ENCODE results near the gene C16orf90. TPM values are rescaled to one million over a fixed set of nuclear protein-coding genes. Genes with fewer than 3 reads are reported as not detected.

The C16orf90 gene
- total RNA-seq, 1 donor from 2014 or later, result not detected

DNA sequence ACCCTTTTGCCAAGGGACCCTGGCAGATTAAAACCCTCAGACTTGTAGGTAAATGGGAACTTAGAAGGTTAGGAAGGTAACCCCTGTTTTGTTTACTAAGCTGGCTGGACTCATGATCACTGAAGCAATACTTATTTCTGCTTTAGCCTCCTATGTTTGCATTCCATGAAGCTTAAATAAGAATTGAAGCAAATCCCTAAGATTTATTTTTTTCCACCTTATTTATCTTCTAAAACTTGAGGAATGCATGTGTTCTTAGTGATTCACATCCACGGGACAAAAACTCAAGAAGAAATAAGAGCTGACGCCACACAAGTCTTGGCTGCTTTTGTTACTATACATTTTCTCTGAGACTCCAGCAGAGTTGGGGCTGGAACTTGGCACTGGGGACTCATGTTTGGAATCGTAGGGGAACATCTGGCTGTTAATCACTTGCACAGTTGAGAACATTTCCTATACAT is 41.0 kb upstream of the C16orf90 start:
- no peaks in the 10 kb centered on the region for H3K9me3 Mint-ChIP-seq (ENCODE audit: unreplicated experiment)
- H3K36me3 Mint-ChIP-seq (ENCODE audit: unreplicated experiment), result no peaks in the 10 kb centered on the region
- H3K27me3 Mint-ChIP-seq (ENCODE audit: unreplicated experiment), result peaks cover 5% of the 10 kb centered on the region
- H3K4me1 Mint-ChIP-seq (ENCODE audit: low read depth, unreplicated experiment), result peaks cover 2% of the 10 kb centered on the region
- no peak for DNase-seq
- TF ChIP-seq, protein P1, sequence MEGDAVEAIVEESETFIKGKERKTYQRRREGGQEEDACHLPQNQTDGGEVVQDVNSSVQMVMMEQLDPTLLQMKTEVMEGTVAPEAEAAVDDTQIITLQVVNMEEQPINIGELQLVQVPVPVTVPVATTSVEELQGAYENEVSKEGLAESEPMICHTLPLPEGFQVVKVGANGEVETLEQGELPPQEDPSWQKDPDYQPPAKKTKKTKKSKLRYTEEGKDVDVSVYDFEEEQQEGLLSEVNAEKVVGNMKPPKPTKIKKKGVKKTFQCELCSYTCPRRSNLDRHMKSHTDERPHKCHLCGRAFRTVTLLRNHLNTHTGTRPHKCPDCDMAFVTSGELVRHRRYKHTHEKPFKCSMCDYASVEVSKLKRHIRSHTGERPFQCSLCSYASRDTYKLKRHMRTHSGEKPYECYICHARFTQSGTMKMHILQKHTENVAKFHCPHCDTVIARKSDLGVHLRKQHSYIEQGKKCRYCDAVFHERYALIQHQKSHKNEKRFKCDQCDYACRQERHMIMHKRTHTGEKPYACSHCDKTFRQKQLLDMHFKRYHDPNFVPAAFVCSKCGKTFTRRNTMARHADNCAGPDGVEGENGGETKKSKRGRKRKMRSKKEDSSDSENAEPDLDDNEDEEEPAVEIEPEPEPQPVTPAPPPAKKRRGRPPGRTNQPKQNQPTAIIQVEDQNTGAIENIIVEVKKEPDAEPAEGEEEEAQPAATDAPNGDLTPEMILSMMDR (IDR thresholded peaks at IDR 0.05; ENCODE audit: partially characterized antibody, unreplicated experiment), result no peak
- no peak overlapping the region for H3K4me3 Mint-ChIP-seq (ENCODE audit: unreplicated experiment)
- no peak overlapping the region for H3K27ac Mint-ChIP-seq (ENCODE audit: unreplicated experiment)

DNA sequence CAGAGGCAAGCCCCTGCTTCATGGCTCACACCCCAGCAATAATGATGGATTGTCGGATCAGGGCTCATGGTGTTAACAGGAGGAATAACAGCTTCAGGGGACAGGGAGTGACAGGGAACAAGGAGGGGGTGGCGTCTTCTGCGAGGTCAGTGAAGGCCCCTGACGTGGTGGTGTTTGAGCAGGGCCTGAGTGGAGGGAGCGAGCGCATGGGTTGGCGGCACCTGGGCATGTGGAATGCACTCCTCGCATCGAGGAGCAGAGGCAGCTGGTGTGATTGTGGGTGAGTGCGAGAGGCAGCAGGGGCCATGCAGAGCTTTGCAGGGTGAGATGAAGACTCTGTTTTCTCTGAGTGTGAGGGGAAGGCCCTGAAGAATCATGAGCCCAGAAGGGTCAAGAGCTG is 38.8 kb upstream of the C16orf90 start:
- Mint-ChIP-seq H3K4me3 (ENCODE audit: unreplicated experiment) (no peak overlapping the region), H3K27me3 (ENCODE audit: unreplicated experiment) (peaks cover 5% of the 10 kb centered on the region), H3K9me3 (ENCODE audit: unreplicated experiment) (no peaks in the 10 kb centered on the region), H3K36me3 (ENCODE audit: unreplicated experiment) (no peaks in the 10 kb centered on the region), H3K4me1 (ENCODE audit: low read depth, unreplicated experiment) (peaks cover 2% of the 10 kb centered on the region), H3K27ac (ENCODE audit: unreplicated experiment) (no peak overlapping the region)
- TF ChIP-seq, protein P1 (IDR thresholded peaks at IDR 0.05; ENCODE audit: partially characterized antibody, unreplicated experiment), result no peak
- DNase-seq, result no peak

DNA sequence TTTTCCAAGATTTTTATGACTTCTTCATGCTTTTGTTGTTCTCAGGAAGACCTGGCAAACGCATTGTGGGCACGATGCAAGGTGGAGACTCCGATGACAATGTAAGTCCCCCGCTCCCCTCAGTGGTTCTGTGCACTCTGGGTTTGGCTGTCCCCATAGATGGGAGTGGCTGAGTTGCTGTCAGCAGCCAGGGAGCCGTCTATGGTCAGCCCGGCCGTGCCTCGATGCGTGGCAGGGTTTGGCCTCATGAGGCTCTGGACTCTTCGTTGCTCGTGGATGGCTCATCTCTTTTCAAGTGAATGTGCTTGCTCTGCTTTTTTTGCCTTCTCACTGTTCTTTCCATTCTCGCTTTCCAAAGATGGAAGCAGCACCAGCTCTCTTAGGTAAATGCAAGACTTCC is 37.5 kb upstream of the C16orf90 start:
- Mint-ChIP-seq H3K4me1 (ENCODE audit: low read depth, unreplicated experiment) (peaks cover 2% of the 10 kb centered on the region), H3K27ac (ENCODE audit: unreplicated experiment) (no peak overlapping the region), H3K4me3 (ENCODE audit: unreplicated experiment) (no peak overlapping the region), H3K36me3 (ENCODE audit: unreplicated experiment) (peaks cover 10% of the 10 kb centered on the region), H3K9me3 (ENCODE audit: unreplicated experiment) (peaks cover 2% of the 10 kb centered on the region), H3K27me3 (ENCODE audit: unreplicated experiment) (peaks cover 5% of the 10 kb centered on the region)
- TF ChIP-seq, protein P1 (IDR thresholded peaks at IDR 0.05; ENCODE audit: partially characterized antibody, unreplicated experiment), result no peak
- no peak for DNase-seq

DNA sequence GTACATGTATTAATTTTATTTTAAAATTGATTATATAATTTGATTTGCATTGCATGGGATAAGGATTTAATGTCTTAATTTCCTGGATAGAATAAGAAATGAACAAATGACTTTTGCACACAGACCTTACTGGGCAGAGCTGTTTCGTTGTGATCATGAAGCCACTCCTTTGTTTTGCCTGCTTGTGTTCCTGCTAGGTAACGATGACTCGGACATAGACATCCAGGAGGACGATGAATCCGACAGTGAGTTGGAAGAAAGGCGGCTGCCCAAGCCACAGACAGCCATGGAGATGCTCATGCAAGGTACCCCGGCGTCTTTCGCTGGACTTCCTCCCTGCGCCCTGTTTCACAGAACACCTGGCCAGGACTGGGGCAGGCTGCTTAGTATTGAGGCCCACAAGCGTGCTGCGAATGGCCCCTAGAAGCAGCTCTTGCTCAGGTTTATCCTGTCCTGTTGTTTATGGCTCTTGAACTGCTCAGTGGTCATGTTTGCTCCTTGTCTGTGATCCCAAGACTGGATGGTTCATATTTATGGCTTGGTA is 35.2 kb upstream of the C16orf90 start:
- Mint-ChIP-seq H3K36me3 (ENCODE audit: unreplicated experiment) (peaks cover 14% of the 10 kb centered on the region), H3K9me3 (ENCODE audit: unreplicated experiment) (peaks cover 2% of the 10 kb centered on the region), H3K27me3 (ENCODE audit: unreplicated experiment) (peaks cover 5% of the 10 kb centered on the region), H3K4me3 (ENCODE audit: unreplicated experiment) (no peak overlapping the region), H3K27ac (ENCODE audit: unreplicated experiment) (no peak overlapping the region), H3K4me1 (ENCODE audit: low read depth, unreplicated experiment) (peaks cover 2% of the 10 kb centered on the region)
- TF ChIP-seq, protein P1 (IDR thresholded peaks at IDR 0.05; ENCODE audit: partially characterized antibody, unreplicated experiment), result no peak
- no peak for DNase-seq

DNA sequence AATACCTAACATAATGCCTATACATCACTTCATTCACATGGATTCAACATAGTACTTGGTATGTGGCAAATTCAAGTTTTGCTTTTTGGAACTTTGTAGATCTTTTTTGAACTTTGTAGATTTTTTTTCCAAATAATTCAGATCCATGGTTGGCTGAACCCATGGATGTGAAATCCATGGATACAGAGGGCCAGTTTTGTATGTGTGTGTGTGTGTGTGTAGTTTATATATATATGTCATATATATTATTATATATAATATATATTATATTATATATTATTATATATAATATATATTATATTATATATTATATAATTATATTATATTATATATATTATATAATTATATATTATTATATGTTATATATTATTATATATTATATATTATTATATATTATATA is 33.9 kb upstream of the C16orf90 start:
- H3K36me3 Mint-ChIP-seq (ENCODE audit: unreplicated experiment), result peaks cover 14% of the 10 kb centered on the region
- H3K27ac Mint-ChIP-seq (ENCODE audit: unreplicated experiment), result no peak overlapping the region

More for the DNA sequence above, 33.9 kb upstream of the C16orf90 start:
- H3K9me3 Mint-ChIP-seq (ENCODE audit: unreplicated experiment), result peaks cover 2% of the 10 kb centered on the region
- DNase-seq, result no peak
- no peak overlapping the region for H3K4me3 Mint-ChIP-seq (ENCODE audit: unreplicated experiment)
- H3K4me1 Mint-ChIP-seq (ENCODE audit: low read depth, unreplicated experiment), result no peaks in the 10 kb centered on the region
- TF ChIP-seq, protein P1 (IDR thresholded peaks at IDR 0.05; ENCODE audit: partially characterized antibody, unreplicated experiment), result no peak
- H3K27me3 Mint-ChIP-seq (ENCODE audit: unreplicated experiment), result peaks cover 6% of the 10 kb centered on the region

All from glutamatergic neuron (in vitro differentiated cells).